Measurements from ENCODE around the gene IFNL3.
"Not testable (repeated sequence)": the region's sequence is repeated elsewhere in the genome, so short reads cannot be mapped to it uniquely, and the experiment has no call there.

IFNL3 gene

GRCh38 chr19:39218230-39219007, 26.4 kb downstream of the IFNL3 start:
- Histone ChIP-seq H3K9me3 (ENCODE audit: control insufficient read depth, low read length) (no peaks in the 10 kb centered on the region), H3K27me3 (ENCODE audit: control insufficient read depth, insufficient read depth, low read length) (no peaks in the 10 kb centered on the region), H3K4me1 (no peaks in the 10 kb centered on the region), H3K27ac (no peak overlapping the region), H3K79me2 (no peaks in the 10 kb centered on the region), H2AFZ (no peak overlapping the region), H3K4me2 (ENCODE audit: low read length) (no peak overlapping the region), H3K4me3 (ENCODE audit: low read depth, low read length) (no peak overlapping the region), H3K36me3 (ENCODE audit: control insufficient read depth, insufficient read depth, low read length) (no peaks in the 10 kb centered on the region), H3K9ac (no peak overlapping the region)
- TF ChIP-seq, protein P1, sequence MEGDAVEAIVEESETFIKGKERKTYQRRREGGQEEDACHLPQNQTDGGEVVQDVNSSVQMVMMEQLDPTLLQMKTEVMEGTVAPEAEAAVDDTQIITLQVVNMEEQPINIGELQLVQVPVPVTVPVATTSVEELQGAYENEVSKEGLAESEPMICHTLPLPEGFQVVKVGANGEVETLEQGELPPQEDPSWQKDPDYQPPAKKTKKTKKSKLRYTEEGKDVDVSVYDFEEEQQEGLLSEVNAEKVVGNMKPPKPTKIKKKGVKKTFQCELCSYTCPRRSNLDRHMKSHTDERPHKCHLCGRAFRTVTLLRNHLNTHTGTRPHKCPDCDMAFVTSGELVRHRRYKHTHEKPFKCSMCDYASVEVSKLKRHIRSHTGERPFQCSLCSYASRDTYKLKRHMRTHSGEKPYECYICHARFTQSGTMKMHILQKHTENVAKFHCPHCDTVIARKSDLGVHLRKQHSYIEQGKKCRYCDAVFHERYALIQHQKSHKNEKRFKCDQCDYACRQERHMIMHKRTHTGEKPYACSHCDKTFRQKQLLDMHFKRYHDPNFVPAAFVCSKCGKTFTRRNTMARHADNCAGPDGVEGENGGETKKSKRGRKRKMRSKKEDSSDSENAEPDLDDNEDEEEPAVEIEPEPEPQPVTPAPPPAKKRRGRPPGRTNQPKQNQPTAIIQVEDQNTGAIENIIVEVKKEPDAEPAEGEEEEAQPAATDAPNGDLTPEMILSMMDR (IDR thresholded peaks at IDR 0.05), result no peak

DNA sequence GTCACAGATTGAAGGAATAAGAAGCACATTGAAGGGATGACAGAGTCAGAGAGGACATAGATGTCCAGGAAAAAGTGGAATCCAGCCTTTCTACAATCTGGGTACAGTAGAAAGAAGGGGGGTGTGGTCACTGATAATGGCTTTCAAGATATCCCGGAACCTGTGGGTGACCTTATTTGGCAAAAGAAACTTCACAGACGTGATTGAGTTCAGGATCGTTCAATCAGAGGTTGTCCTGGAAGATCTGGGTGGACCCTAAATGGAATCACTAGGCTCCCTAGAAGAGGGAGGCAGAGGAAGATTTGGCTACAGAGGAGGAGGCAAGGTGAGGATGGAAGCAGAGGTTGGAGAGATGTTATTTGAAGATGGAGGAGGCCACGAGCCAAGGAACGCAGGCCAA, 27.7 kb downstream of the IFNL3 start:
- Histone ChIP-seq H3K27me3 (ENCODE audit: control insufficient read depth, insufficient read depth, low read length) (no peaks in the 10 kb centered on the region), H3K36me3 (ENCODE audit: control insufficient read depth, insufficient read depth, low read length) (no peaks in the 10 kb centered on the region), H3K4me1 (no peaks in the 10 kb centered on the region), H3K9me3 (ENCODE audit: control insufficient read depth, low read length) (no peaks in the 10 kb centered on the region), H3K79me2 (no peaks in the 10 kb centered on the region), H3K9ac (no peak overlapping the region), H3K27ac (no peak overlapping the region), H3K4me3 (ENCODE audit: low read depth, low read length) (no peak overlapping the region), H2AFZ (no peak overlapping the region), H3K4me2 (ENCODE audit: low read length) (no peak overlapping the region)
- TF ChIP-seq, protein P1 (IDR thresholded peaks at IDR 0.05), result no peak

GRCh38 chr19:39215323-39215722, 29.5 kb downstream of the IFNL3 start:
- H3K27ac ChIP-seq; H3K27me3 ChIP-seq (ENCODE audit: control insufficient read depth, insufficient read depth, low read length); H3K9me3 ChIP-seq (ENCODE audit: control insufficient read depth, low read length); H2AFZ ChIP-seq; H3K4me3 ChIP-seq (ENCODE audit: low read depth, low read length); H3K4me2 ChIP-seq (ENCODE audit: low read length); H3K36me3 ChIP-seq (ENCODE audit: control insufficient read depth, insufficient read depth, low read length); H3K4me1 ChIP-seq; H3K79me2 ChIP-seq; H3K9ac ChIP-seq: not testable (repeated sequence)

GRCh38 chr19:39212375-39212742, 32.4 kb downstream of the IFNL3 start:
- Histone ChIP-seq H3K27me3 (ENCODE audit: control insufficient read depth, insufficient read depth, low read length) (no peaks in the 10 kb centered on the region), H3K4me2 (ENCODE audit: low read length) (no peak overlapping the region), H3K36me3 (ENCODE audit: control insufficient read depth, insufficient read depth, low read length) (no peaks in the 10 kb centered on the region), H3K9ac (no peak overlapping the region), H3K27ac (no peak overlapping the region), H3K79me2 (no peaks in the 10 kb centered on the region), H3K4me1 (no peaks in the 10 kb centered on the region), H3K9me3 (ENCODE audit: control insufficient read depth, low read length) (no peaks in the 10 kb centered on the region), H3K4me3 (ENCODE audit: low read depth, low read length) (no peak overlapping the region), H2AFZ (no peak overlapping the region)
- TF ChIP-seq, protein P1 (IDR thresholded peaks at IDR 0.05), result no peak

DNA sequence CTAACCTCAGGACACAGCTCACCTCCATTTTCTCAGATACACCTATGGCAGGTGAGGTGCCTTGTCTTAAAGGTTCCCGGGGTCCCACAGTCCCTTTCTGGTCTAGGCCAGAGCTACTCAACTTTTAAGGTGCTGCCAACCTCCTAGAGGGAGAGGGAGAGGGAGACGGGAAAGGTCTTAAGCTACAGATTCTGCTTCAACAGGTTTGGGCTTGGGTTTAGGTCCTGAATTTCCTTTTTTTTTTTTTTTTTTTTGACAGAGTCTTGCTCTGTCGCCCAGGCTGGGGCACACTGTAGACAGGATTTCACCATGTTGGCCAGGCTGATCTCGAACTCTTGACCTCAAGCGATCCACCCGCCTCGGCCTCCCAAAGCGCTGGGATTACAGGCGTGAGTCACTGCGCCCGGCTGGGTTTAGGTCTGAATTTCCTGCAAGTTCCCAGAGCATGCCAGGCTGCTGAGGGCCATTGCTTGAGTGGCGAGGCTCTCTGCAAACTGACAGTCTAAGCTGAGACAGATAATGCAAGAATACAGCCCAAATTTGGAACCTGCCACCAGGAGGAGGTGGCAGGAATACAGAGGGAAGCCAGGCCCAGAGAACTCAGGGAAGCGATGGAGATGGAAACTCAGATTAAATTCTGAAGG, 33.0 kb downstream of the IFNL3 start:
- Histone ChIP-seq H3K27me3 (ENCODE audit: control insufficient read depth, insufficient read depth, low read length) (no peaks in the 10 kb centered on the region), H3K9me3 (ENCODE audit: control insufficient read depth, low read length) (no peaks in the 10 kb centered on the region), H3K4me1 (no peaks in the 10 kb centered on the region), H2AFZ (no peak overlapping the region), H3K27ac (no peak overlapping the region), H3K4me2 (ENCODE audit: low read length) (no peak overlapping the region), H3K9ac (no peak overlapping the region), H3K4me3 (ENCODE audit: low read depth, low read length) (no peak overlapping the region), H3K79me2 (no peaks in the 10 kb centered on the region), H3K36me3 (ENCODE audit: control insufficient read depth, insufficient read depth, low read length) (no peaks in the 10 kb centered on the region)
- TF ChIP-seq, protein P1 (IDR thresholded peaks at IDR 0.05), result no peak

All from parathyroid adenoma (tissue), 2 donors.